SK-N-SH (cell line): ENCODE data around the gene ZC3H7A. TPM values are rescaled to one million over a fixed set of nuclear protein-coding genes. Genes with fewer than 3 reads are reported as not detected.

Experiments
- CTCF ChIA-PET: fragments of 300-600, 350-600 bp; formaldehyde crosslinking; extraction: SDS; loops from one replicate; lab custom pipeline; 2021; lab: Yijun Ruan, JAX
- POLR2A ChIA-PET: fragments of 350-600 bp; sonication (Branson Sonifier 250); formaldehyde crosslinking; extraction: SDS; loops from one replicate; lab custom pipeline; 2020; ENCODE audit warnings: antibody characterized with exemption, inconsistent platforms; lab: Yijun Ruan, JAX
- DNase-seq: peaks from one replicate; pipeline ENCODE4 v3.0.0; 2012
- H2AFZ ChIP-seq: fragments of 200-600 bp; sonication (generic); 2 replicates; pipeline ENCODE4 v1.8.1; 2016; ENCODE audit warnings: antibody characterized with exemption, mild to moderate bottlenecking, low read depth
- H3F3A ChIP-seq: fragments of 200-600 bp; sonication (generic); replicated peaks from 2 replicates; pipeline ENCODE3; 2016; ENCODE audit warnings: antibody characterized with exemption, mild to moderate bottlenecking; ENCODE audit not compliant: insufficient read depth
- H3K27ac ChIP-seq, 2 experiments: fragments of 200-500 bp in 1 of 2; fragments of 200-600 bp in 1 of 2; sonication (Bioruptor generic) in 1 of 2; sonication (generic), shearing (Covaris generic) in 1 of 2; 2 replicates each; pipeline versions ENCODE4 v1.5.1 to v1.6.1; 2014 to 2016; ENCODE audit warnings: low read depth in 2 of 2, inconsistent platforms in 1 of 2, low read length in 1 of 2, mild to moderate bottlenecking in 1 of 2, mixed read lengths in 1 of 2
- H3K27me3 ChIP-seq: fragments of 200-600 bp; sonication (generic), shearing (Covaris generic); 2 replicates; pipeline ENCODE4 v1.6.1; 2016; ENCODE audit warnings: mixed run types; ENCODE audit not compliant: insufficient read depth
- H3K36me3 ChIP-seq, 2 experiments: fragments of 200-500 bp in 1 of 2; fragments of 200-600 bp in 1 of 2; sonication (Bioruptor generic) in 1 of 2; sonication (generic) in 1 of 2; replicated peaks in 1 of 2; 2 replicates each; pipeline versions ENCODE3 to v1.5.1; 2014 to 2016; ENCODE audit warnings: low read length in 1 of 2, mild to moderate bottlenecking in 1 of 2; ENCODE audit not compliant: insufficient read depth in 2 of 2, control insufficient read depth in 1 of 2
- H3K4me1 ChIP-seq, 2 experiments: fragments of 200-500 bp in 1 of 2; fragments of 200-600 bp in 1 of 2; sonication (Bioruptor generic) in 1 of 2; sonication (generic), shearing (Covaris generic) in 1 of 2; 2 replicates each; pipeline versions ENCODE4 v1.5.1 to v1.6.1; 2014 to 2016; ENCODE audit warnings: low read depth in 1 of 2, low read length in 1 of 2, mixed run types in 1 of 2; ENCODE audit not compliant: insufficient read depth in 2 of 2, control insufficient read depth in 1 of 2
- H3K4me2 ChIP-seq: fragments of 200-600 bp; sonication (generic), shearing (Covaris generic); 2 replicates; pipeline ENCODE4 v1.6.1; 2017; ENCODE audit warnings: mixed run types
- H3K4me3 ChIP-seq, 2 experiments: fragments of 200-500 bp in 1 of 2; fragments of 200-600 bp in 1 of 2; sonication (Bioruptor generic) in 1 of 2; sonication (generic), shearing (Covaris generic) in 1 of 2; 2 replicates each; pipeline versions ENCODE4 v1.5.1 to v1.8.1; 2014 to 2016; ENCODE audit warnings: low read depth in 2 of 2, inconsistent platforms in 1 of 2, low read length in 1 of 2, mild to moderate bottlenecking in 1 of 2, mixed read lengths in 1 of 2, moderate library complexity in 1 of 2
- H3K79me2 ChIP-seq: fragments of 200-600 bp; sonication (generic); 2 replicates; pipeline ENCODE4 v1.8.1; 2017; ENCODE audit warnings: mild to moderate bottlenecking; ENCODE audit not compliant: insufficient read depth
- H3K9ac ChIP-seq: fragments of 200-600 bp; sonication (generic); 2 replicates; pipeline ENCODE4 v1.6.1; 2017; ENCODE audit warnings: mixed run types
- H3K9me2 ChIP-seq: fragments of 200-600 bp; sonication (generic); 2 replicates; pipeline ENCODE4 v1.6.1; 2017; ENCODE audit warnings: mixed run types
- H3K9me3 ChIP-seq: fragments of 200-600 bp; sonication (generic); 2 replicates; pipeline ENCODE4 v1.6.1; 2017; ENCODE audit warnings: mixed run types, mild to moderate bottlenecking, moderate library complexity
- H4K20me1 ChIP-seq: fragments of 200-600 bp; sonication (generic); 2 replicates; pipeline ENCODE4 v1.6.1; 2017; ENCODE audit warnings: mild to moderate bottlenecking, mixed run types; ENCODE audit not compliant: insufficient read depth
- CHD2 ChIP-seq: fragments of 150-350 bp; IDR thresholded peaks from 2 replicates; pipeline ENCODE4 v1.6.1; 2018; ENCODE audit warnings: low read length; ENCODE audit not compliant: partially characterized antibody
- ELF1 ChIP-seq: IDR thresholded peaks from 2 replicates; pipeline ENCODE4 v1.4.0; 2012
- EZH2phosphoT487 ChIP-seq: fragments of 200-600 bp; sonication (generic); IDR thresholded peaks from 2 replicates; pipeline ENCODE4 v1.6.1; 2017; ENCODE audit warnings: low read depth, mixed run types, mild to moderate bottlenecking, antibody characterized with exemption, moderate library complexity, borderline replicate concordance
- FOSL2 ChIP-seq: IDR thresholded peaks from 2 replicates; pipeline ENCODE4 v1.4.0; 2012; ENCODE audit warnings: low read depth, mild to moderate bottlenecking, moderate library complexity, borderline replicate concordance
- FOXJ3 ChIP-seq: sonication (generic); formaldehyde crosslinking; IDR thresholded peaks from 2 replicates; pipeline ENCODE4 v1.5.1; 2020; ENCODE audit warnings: mild to moderate bottlenecking, missing genetic modification reagents
- FOXM1 ChIP-seq: IDR thresholded peaks from 2 replicates; pipeline ENCODE4 v1.4.0; 2012; ENCODE audit warnings: low read depth, mild to moderate bottlenecking
- NFIC ChIP-seq: IDR thresholded peaks from 2 replicates; pipeline ENCODE4 v1.4.0; 2012; ENCODE audit warnings: borderline replicate concordance
- RAD21 ChIP-seq: IDR thresholded peaks from 2 replicates; pipeline ENCODE4 v1.6.1; 2012; ENCODE audit warnings: mild to moderate bottlenecking, low read length
- RCOR1 ChIP-seq: fragments of 150-350 bp; IDR thresholded peaks from 2 replicates; pipeline ENCODE4 v1.6.1; 2017; ENCODE audit warnings: antibody characterized with exemption, low read length
- RFX5 ChIP-seq: IDR thresholded peaks from 2 replicates; pipeline ENCODE4 v1.6.1; 2012; ENCODE audit warnings: mild to moderate bottlenecking, improper control_type of control experiment, low read length
- SIN3A ChIP-seq: IDR thresholded peaks from 2 replicates; pipeline ENCODE4 v1.6.1; 2012; ENCODE audit warnings: low read depth, mild to moderate bottlenecking, low read length, moderate library complexity, borderline replicate concordance
- SMC3 ChIP-seq: IDR thresholded peaks from 2 replicates; pipeline ENCODE4 v1.6.1; 2012; ENCODE audit warnings: low read depth, low read length, improper control_type of control experiment
- WGBS: methylation state at CpG from one replicate; pipeline ENCODE4 v1.1.6; 2017; ENCODE audit warnings: low lambda C conversion rate; 5-methylcytosine and 5-hydroxymethylcytosine counted together
- polyA plus RNA-seq, 3 experiments: library from polyadenylated mRNA; depleted of rRNA; stranded (reverse); fragments of >200 nt; gene quantifications; 2 replicates each; pipeline ENCODE4 v1.2.3, GENCODE V29; 2012
- TF ChIP-seq, protein P1 (sequence below): IDR thresholded peaks from 2 replicates; pipeline ENCODE4; 2012
- TF ChIP-seq, protein P2 (sequence below): IDR thresholded peaks from 2 replicates; pipeline ENCODE4 v1.4.0; 2012; ENCODE audit warnings: low read depth
- TF ChIP-seq, protein P3 (sequence below): IDR thresholded peaks from 2 replicates; pipeline ENCODE4 v1.6.1; 2012; ENCODE audit warnings: mild to moderate bottlenecking, low read depth, low read length, moderate library complexity

ZC3H7A gene
- polyA plus RNA-seq, 1 of the 3 experiments (the other 2 are of a cell fraction), result 31.9 TPM

DNA sequence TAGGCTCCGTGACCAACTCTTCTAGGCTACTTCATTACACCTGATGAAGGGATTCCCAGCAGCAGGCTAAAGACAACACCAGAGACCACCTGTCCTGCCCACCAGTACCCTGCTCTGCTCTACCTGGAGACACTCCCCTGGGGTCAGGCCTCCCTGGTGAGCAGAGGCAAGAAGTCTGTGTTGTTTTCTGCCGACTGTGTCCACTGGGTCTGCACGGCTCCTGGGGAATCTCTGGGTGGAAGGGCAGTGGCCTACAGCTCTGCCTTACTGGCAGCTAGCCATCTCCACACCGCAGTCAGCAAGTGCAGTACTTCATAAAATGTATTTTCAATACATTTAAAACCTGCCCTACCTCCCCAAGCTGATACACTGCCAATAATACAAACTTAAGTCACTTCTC lies 47.4 kb upstream of the ZC3H7A start:
- no peaks in the 10 kb centered on the region; a peak in 1 of 4 replicates for H3K4me1 ChIP-seq
- H3K79me2 ChIP-seq, result peaks cover 65% of the 10 kb centered on the region
- H3K4me2 ChIP-seq, result no peak overlapping the region
- CTCF ChIA-PET, result interaction anchor here (1.2 kb wide), 1 partner anchor 24 kb away, joined by 3 read pairs; no protein-coding TSS in a partner anchor
- peaks cover 18% of the 10 kb centered on the region for H3F3A ChIP-seq
- POLR2A ChIA-PET, result no interaction called here
- no peak overlapping the region for H3K27ac ChIP-seq
- H3K27me3 ChIP-seq, result no peaks in the 10 kb centered on the region
- no peak overlapping the region for H3K9ac ChIP-seq
- H3K36me3 ChIP-seq, result peaks cover 76 to 86% of the 10 kb centered on the region in 2 experiments
- WGBS, result 97% methylated on average over 3 of the region's 4 CpGs
- no peak for TF ChIP-seq NFIC
- TF ChIP-seq ELF1, result no peak
- TF ChIP-seq, protein P1, sequence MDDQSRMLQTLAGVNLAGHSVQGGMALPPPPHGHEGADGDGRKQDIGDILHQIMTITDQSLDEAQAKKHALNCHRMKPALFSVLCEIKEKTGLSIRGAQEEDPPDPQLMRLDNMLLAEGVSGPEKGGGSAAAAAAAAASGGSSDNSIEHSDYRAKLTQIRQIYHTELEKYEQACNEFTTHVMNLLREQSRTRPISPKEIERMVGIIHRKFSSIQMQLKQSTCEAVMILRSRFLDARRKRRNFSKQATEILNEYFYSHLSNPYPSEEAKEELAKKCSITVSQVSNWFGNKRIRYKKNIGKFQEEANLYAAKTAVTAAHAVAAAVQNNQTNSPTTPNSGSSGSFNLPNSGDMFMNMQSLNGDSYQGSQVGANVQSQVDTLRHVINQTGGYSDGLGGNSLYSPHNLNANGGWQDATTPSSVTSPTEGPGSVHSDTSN, result no peak
- TF ChIP-seq, protein P2, sequence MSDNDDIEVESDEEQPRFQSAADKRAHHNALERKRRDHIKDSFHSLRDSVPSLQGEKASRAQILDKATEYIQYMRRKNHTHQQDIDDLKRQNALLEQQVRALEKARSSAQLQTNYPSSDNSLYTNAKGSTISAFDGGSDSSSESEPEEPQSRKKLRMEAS, result no peak
- no peak for TF ChIP-seq SMC3
- TF ChIP-seq CHD2, result no peak
- TF ChIP-seq FOSL2, result no peak
- TF ChIP-seq SIN3A, result no peak
- no peak for TF ChIP-seq RCOR1
- TF ChIP-seq RFX5, result no peak
- TF ChIP-seq EZH2phosphoT487, result no peak
- TF ChIP-seq, protein P3, sequence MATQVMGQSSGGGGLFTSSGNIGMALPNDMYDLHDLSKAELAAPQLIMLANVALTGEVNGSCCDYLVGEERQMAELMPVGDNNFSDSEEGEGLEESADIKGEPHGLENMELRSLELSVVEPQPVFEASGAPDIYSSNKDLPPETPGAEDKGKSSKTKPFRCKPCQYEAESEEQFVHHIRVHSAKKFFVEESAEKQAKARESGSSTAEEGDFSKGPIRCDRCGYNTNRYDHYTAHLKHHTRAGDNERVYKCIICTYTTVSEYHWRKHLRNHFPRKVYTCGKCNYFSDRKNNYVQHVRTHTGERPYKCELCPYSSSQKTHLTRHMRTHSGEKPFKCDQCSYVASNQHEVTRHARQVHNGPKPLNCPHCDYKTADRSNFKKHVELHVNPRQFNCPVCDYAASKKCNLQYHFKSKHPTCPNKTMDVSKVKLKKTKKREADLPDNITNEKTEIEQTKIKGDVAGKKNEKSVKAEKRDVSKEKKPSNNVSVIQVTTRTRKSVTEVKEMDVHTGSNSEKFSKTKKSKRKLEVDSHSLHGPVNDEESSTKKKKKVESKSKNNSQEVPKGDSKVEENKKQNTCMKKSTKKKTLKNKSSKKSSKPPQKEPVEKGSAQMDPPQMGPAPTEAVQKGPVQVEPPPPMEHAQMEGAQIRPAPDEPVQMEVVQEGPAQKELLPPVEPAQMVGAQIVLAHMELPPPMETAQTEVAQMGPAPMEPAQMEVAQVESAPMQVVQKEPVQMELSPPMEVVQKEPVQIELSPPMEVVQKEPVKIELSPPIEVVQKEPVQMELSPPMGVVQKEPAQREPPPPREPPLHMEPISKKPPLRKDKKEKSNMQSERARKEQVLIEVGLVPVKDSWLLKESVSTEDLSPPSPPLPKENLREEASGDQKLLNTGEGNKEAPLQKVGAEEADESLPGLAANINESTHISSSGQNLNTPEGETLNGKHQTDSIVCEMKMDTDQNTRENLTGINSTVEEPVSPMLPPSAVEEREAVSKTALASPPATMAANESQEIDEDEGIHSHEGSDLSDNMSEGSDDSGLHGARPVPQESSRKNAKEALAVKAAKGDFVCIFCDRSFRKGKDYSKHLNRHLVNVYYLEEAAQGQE, result no peak
- no peak for TF ChIP-seq FOXJ3 (CRISPR knock-in tag)
- no peak for TF ChIP-seq RAD21
- TF ChIP-seq FOXM1, result no peak
- H4K20me1 ChIP-seq, result 0 out of 2 replicates have a peak, but pooled peaks cover 12% of the 10 kb centered on the region
- H3K9me2 ChIP-seq, result no peaks in the 10 kb centered on the region
- no peak for DNase-seq
- H3K4me3 ChIP-seq, result no peak overlapping the region
- no peaks in the 10 kb centered on the region for H3K9me3 ChIP-seq
- no peak overlapping the region for H2AFZ ChIP-seq
